Measurements from ENCODE around the gene DLG1.
"Not testable (repeated sequence)": the region's sequence is repeated elsewhere in the genome, so short reads cannot be mapped to it uniquely, and the experiment has no call there.

Gene DLG1

DNA sequence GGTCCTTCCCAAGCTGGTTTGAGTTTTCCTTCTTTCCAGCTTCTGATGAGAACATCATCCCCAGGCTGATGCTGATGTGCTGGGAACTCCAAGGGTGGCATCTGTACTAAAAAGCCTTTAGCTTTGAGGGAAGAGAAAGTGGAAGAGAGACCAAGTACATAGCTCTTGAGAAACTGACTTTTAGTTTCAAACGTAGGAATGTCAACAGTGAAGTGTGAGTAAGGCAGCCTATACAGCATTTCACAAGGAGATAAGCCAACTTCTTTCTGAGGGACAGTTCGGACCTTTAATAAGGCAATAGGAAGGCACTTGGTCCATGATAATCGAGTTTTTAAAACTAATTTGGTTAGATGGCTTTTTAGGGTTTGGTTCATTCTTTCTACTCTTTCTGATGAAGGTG is 53.7 kb downstream of the DLG1 start:
- DNase-seq (ENCODE audit: low spot score): no peak

DNA sequence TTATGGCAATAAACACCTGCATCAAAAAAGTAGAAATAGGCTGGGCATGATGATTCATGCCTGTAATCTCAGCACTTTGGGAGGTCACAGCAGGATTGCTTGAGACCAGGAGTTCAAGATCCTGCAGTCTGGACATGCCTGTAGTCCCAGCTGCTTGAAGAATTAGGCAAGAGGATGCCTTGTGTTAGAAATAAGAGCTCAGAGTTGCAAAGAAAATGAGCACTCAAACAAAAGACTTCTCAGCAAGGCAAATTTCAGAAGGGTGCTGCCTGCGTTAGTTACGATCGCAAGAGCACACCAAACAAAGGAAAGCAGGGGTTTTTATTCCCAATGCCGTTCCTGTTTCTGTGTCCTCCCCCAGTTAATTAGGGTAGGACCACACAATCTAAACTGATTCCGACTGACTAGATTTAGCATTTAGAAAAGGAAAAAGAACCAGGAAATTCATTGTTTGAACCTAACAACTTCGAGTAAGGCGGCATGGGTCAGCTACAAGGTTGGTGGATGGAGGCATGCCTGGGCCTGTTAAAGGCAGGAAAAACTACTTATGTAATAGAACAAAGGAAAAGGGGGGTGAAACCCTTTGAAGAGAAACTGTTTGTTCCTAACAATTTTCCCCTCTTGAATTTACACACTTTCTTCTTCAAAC is 55.5 kb downstream of the DLG1 start:
- no peak for DNase-seq (ENCODE audit: low spot score)

GRCh38 chr3:197241173-197241572 is 57.2 kb downstream of the DLG1 start:
- DNase-seq (ENCODE audit: low spot score): no peak

DNA sequence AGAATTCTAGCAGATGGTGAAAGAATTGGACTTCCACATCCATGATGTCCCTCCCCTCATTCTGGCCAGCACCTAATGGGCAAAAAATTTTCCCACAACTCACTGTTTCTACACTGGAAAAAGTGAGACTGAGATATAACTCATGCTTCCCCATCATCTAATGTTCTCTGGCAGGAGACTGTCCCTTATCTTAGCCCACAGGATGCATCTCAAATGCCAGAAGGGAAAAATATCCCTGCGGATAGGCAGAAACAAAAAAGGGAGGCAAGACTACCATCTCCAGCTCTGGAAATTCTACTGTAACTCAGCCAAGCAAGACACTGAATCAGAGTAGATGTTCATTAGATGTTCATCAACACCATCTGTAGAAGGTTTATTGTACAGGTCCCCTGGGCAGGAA is 58.6 kb downstream of the DLG1 start:
- no peak for DNase-seq (ENCODE audit: low spot score)

DNA sequence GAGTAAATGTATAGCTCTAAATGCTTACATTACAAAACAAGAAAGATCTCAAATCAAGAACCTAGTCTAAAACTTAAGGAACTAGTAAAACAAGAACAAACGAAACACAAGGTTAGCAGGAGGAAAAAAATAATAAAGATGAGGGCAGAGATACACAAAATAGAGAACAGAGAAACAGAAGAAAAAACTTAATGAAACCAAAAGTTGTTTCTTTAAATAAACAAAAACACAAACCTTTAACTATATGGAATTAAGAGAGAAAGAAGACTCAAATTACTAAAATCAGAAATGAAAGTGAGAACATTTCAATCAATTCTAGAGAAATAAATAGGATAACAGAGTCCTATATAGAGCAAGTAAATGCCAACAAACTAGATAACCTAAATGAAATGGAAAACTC is 59.6 kb downstream of the DLG1 start:
- DNase-seq (ENCODE audit: low spot score): no peak

DNA sequence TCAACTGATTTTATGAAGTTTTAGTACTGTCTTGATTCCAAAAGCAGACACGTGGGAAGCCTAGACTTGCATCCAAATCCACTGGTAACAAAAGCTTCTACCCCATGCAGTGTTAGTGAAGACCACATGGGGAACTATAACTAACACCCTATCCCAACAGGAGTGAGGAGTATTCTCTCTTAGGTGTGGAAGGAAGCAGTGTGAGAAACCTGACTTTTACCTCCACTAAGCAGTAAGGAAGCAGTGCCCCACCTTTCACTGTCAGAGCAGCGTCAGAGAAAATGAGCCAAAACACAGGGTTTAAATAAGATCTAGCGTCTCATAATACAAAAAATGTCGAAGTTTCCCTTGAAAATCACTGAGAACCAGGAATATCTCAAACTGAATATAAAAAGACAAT is 60.5 kb downstream of the DLG1 start:
- no peak for DNase-seq (ENCODE audit: low spot score)

- no peak for DNase-seq (ENCODE audit: low spot score)
Observed at GRCh38 chr3:197236362-197236761, 62.0 kb downstream of the DLG1 start.

GRCh38 chr3:197234947-197235914 is 63.2 kb downstream of the DLG1 start:
- no peak for DNase-seq (ENCODE audit: low spot score)

DNA sequence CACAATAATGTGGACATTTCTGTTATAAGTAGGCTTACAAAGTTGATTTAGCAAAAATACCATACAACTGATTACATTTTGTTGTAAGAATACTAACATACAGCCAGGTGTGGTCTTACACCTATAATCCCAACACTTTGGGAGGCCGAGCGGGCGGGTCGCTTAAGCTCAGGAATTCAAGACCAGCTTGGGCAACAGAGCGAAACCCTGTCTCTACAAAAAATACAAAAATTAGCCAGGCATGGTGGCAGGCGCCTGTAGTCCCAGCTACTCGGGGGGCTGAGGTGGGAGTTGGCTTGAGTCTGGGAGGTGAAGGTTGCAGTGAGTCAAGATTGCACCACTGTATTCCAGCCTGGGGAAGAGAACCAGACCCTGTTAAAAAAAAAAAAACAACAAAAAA is 67.1 kb downstream of the DLG1 start:
- DNase-seq (ENCODE audit: low spot score): no peak

GRCh38 chr3:197229836-197230235 is 68.6 kb downstream of the DLG1 start:
- DNase-seq (ENCODE audit: low spot score): no peak

GRCh38 chr3:197229178-197229577 is 69.2 kb downstream of the DLG1 start:
- DNase-seq (ENCODE audit: low spot score): no peak

GRCh38 chr3:197227780-197228574 is 70.4 kb downstream of the DLG1 start:
- DNase-seq (ENCODE audit: low spot score): no peak

DNA sequence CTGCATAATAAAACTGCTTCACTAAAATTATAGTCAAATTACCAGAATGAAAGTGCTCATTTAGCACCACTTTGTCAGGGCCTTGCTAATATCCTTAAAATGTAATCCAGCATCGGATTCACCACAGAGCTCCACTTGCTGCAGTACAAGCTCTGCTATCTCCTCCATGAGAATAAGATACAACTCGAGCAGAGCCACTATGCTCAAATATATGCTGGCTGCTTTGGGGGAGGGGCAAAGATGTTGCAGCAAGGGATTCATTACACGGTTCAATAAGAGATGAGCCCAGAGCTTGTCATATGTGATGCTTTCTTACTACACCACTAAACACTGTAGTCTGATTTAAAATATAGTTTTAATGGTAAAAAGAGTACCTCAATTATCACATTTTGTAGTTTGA is 72.2 kb downstream of the DLG1 start:
- no peak for DNase-seq (ENCODE audit: low spot score)

GRCh38 chr3:197225579-197225978 is 72.8 kb downstream of the DLG1 start:
- DNase-seq (ENCODE audit: low spot score): no peak

DNA sequence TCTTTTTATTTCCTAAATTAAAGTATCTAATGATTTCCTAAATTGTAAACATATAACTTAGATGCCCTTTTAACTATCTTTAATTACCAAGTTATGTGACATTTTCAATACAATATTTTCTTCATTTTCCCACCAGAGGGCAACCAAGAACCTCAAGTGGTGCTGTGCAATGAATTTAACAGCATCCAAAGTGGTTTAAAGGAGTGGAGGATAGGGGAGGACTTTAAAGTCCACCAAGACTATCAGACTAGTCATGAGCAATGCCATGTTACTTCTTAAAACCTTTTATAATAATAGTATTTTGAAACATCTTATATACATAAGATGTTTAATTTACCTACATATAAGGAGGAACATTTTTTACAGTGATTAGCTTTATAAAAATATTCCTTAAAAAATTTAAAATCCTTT is 74.4 kb downstream of the DLG1 start:
- no peak for DNase-seq (ENCODE audit: low spot score)

DNA sequence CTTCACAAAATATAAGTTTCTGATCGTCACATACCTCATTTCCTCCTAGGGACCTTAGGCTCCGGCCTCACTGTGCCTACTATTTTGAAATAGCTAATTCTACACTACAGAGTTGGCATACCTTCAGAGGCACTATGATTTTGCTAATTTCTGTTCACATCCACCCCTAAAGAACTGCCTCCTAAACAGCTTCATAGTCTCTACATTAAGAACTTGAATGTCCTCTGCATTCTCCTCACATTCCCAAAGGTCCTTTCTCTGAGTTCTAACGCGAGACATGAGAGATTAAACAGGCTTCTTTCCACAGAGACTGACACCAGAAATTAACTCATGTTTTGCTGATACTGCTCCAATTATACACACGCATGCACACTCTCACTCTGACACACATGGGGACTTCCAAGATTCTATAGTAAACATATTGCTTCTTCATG is 75.5 kb downstream of the DLG1 start:
- DNase-seq (ENCODE audit: low spot score): no peak

DNA sequence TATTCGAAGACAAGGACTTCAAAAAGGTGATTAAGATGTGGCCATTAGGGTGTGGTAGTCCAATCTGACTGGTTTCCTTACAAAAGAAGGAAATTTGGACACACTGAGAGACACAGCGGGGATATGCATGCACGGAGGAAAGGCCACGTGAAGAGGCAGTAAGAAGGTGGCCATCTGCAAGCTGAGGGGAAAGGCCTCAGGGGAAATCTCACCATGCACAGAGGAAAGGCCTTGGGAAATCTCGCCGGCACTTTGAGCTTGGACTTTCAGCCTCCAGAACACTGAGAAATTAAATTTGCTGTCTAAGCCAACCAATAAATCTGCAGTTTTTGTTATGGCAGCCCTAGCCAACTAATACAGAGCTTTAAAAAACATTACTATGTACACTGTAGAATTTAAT is 78.8 kb downstream of the DLG1 start:
- no peak for DNase-seq (ENCODE audit: low spot score)

DNA sequence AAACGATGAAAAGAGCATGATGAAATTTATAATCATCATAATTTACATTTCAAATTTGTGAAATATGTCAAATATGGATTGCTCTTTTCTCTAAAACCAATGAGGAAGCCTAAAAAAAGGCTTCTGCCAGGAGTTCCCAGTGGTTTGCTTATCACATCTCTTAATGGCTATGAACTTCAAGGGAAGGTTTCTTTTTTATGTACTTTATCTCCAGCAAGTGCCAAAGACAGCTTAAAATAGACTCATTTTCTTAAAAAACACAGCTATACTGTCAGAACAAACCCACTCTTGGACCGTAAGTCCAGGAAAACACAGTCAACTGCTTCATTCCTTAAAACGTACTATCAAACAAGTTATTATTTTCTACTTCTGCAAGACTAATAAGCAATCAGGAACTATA is 80.2 kb downstream of the DLG1 start:
- no peak for DNase-seq (ENCODE audit: low spot score)

DNA sequence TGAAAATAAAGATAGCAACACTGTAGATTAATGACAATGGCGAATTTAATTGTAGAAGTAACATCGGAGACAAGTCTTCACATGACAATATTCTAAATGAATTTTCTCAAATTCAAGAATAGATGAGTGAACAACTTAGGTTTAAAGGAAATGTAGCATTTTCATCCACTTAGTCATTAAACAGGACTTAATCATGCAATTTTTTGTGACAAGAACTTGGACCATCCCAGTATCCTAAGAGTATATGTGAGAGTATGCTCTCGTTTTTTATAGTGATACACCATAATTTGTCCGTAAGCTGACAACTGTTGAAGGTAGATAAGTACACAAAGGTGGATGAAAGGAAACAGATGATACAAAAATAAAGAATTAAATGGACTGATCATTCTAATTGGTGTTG is 81.5 kb downstream of the DLG1 start:
- no peak for DNase-seq (ENCODE audit: low spot score)

DNA sequence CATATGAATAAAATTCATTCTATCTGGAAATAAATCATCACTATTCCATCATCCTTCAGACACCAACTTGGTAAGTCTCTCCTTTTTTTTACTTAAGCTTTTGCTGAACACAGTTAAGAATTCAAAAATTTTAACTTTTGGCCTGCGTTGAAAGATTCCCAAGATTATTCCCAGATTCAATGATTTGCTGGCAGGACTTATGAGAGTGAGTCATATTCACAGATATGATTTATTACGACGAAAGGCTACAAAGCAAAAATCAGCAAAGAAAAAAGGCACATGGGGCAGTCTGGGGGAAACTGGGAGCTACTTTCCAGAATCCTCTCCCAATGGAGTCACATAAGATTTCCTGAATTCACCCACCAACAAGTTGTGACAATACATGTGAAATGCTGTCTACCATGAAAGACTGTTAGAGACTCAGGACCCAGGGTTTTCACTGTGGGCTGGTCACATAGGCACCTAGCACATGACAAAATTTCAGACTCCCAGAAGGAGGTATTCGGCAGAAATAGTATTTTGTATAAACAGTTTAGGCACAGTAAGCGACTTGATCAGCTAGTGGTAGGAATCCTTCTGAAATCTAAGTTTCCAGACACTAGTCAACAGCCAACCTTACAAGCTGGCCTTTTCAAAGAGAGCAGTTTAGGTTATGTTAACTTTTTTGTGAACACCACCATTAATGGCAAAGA is 82.1 kb downstream of the DLG1 start:
- no peak for DNase-seq (ENCODE audit: low spot score)

GRCh38 chr3:197212290-197212689 is 86.1 kb downstream of the DLG1 start:
- no peak for DNase-seq (ENCODE audit: low spot score)

- DNase-seq (ENCODE audit: low spot score): not testable (repeated sequence)
Observed at GRCh38 chr3:197211698-197212097, 86.7 kb downstream of the DLG1 start.
